KMS-11 (cell line): ENCODE results near the gene PAPOLB.

Source experiments
- H2AFZ ChIP-seq: fragments of 200-600 bp; sonication (generic); 2 replicates; pipeline ENCODE4 v1.6.1; 2016; ENCODE audit warnings: antibody characterized with exemption, mixed run types, low read depth
- H3K27ac ChIP-seq: fragments of 200-600 bp; sonication (generic); 2 replicates; pipeline ENCODE4 v1.6.1; 2016; ENCODE audit warnings: mild to moderate bottlenecking, mixed run types
- H3K27me3 ChIP-seq: fragments of 200-600 bp; sonication (generic); 2 replicates; pipeline ENCODE4 v1.6.1; 2017; ENCODE audit warnings: mild to moderate bottlenecking, low read depth, mixed run types, moderate library complexity; ENCODE audit not compliant: insufficient read depth
- H3K36me3 ChIP-seq: fragments of 200-600 bp; sonication (generic); 2 replicates; pipeline ENCODE4 v1.6.1; 2017; ENCODE audit warnings: mild to moderate bottlenecking, mixed run types; ENCODE audit not compliant: insufficient read depth
- H3K4me1 ChIP-seq: fragments of 200-600 bp; sonication (generic); 2 replicates; pipeline ENCODE4 v1.6.1; 2016; ENCODE audit warnings: mild to moderate bottlenecking, low read depth, mixed run types; ENCODE audit not compliant: poor library complexity, severe bottlenecking
- H3K4me2 ChIP-seq: fragments of 200-600 bp; sonication (generic); 2 replicates; pipeline ENCODE4 v1.7.0; 2016; ENCODE audit warnings: mild to moderate bottlenecking, mixed run types
- H3K4me3 ChIP-seq: fragments of 200-600 bp; sonication (generic); IDR thresholded peaks from 2 replicates; pipeline ENCODE4 v1.6.1; 2017; ENCODE audit warnings: low read depth, low read length, mixed read lengths; ENCODE audit not compliant: insufficient read depth
- H3K79me2 ChIP-seq: fragments of 200-600 bp; sonication (generic); 2 replicates; pipeline ENCODE4 v1.6.1; 2016; ENCODE audit warnings: low read depth, mixed run types; ENCODE audit not compliant: insufficient read depth
- H3K9ac ChIP-seq: fragments of 200-600 bp; sonication (generic); 2 replicates; pipeline ENCODE4 v1.6.1; 2016; ENCODE audit warnings: mild to moderate bottlenecking, mixed run types
- H4K20me1 ChIP-seq: fragments of 200-600 bp; sonication (generic); 2 replicates; pipeline ENCODE4 v1.6.1; 2016; ENCODE audit warnings: mild to moderate bottlenecking, mixed run types; ENCODE audit not compliant: insufficient read depth
- TF ChIP-seq, protein P1 (sequence below): fragments of 200-600 bp; sonication (generic); conservative IDR thresholded peaks from 2 replicates; pipeline ENCODE4 v1.6.1; 2017; ENCODE audit warnings: low read depth, mild to moderate bottlenecking, antibody characterized with exemption, low read length, moderate library complexity, mixed read lengths

Gene PAPOLB

DNA sequence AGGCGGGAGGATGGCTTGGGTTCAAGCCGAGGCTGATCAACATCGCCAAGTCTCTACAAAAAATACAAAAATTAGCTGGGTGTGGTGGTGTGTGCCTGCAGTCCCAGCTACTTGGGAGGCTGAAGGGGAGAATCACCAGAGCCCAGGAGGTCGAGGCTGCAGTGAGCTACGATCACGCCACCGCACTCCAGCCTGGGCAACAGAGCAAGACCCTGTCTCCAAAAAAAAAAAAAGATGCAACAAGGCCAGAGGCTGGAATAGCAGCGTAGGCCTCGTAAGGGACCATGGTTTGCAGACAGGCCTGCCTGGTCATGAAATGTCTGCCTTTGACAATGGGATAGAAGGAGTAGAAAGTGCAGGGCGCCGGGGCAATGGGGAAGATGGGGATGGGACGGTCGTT, 20.0 kb downstream of the PAPOLB start:
- Histone ChIP-seq H4K20me1 (no peaks in the 10 kb centered on the region), H3K79me2 (no peaks in the 10 kb centered on the region), H3K27ac (no peak overlapping the region), H3K4me1 (no peaks in the 10 kb centered on the region), H3K36me3 (no peaks in the 10 kb centered on the region), H3K4me3 (no peak overlapping the region), H3K9ac (no peak overlapping the region), H3K27me3 (no peaks in the 10 kb centered on the region), H2AFZ (no peak overlapping the region), H3K4me2 (no peak overlapping the region)
- TF ChIP-seq, protein P1, sequence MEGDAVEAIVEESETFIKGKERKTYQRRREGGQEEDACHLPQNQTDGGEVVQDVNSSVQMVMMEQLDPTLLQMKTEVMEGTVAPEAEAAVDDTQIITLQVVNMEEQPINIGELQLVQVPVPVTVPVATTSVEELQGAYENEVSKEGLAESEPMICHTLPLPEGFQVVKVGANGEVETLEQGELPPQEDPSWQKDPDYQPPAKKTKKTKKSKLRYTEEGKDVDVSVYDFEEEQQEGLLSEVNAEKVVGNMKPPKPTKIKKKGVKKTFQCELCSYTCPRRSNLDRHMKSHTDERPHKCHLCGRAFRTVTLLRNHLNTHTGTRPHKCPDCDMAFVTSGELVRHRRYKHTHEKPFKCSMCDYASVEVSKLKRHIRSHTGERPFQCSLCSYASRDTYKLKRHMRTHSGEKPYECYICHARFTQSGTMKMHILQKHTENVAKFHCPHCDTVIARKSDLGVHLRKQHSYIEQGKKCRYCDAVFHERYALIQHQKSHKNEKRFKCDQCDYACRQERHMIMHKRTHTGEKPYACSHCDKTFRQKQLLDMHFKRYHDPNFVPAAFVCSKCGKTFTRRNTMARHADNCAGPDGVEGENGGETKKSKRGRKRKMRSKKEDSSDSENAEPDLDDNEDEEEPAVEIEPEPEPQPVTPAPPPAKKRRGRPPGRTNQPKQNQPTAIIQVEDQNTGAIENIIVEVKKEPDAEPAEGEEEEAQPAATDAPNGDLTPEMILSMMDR = no peak

DNA sequence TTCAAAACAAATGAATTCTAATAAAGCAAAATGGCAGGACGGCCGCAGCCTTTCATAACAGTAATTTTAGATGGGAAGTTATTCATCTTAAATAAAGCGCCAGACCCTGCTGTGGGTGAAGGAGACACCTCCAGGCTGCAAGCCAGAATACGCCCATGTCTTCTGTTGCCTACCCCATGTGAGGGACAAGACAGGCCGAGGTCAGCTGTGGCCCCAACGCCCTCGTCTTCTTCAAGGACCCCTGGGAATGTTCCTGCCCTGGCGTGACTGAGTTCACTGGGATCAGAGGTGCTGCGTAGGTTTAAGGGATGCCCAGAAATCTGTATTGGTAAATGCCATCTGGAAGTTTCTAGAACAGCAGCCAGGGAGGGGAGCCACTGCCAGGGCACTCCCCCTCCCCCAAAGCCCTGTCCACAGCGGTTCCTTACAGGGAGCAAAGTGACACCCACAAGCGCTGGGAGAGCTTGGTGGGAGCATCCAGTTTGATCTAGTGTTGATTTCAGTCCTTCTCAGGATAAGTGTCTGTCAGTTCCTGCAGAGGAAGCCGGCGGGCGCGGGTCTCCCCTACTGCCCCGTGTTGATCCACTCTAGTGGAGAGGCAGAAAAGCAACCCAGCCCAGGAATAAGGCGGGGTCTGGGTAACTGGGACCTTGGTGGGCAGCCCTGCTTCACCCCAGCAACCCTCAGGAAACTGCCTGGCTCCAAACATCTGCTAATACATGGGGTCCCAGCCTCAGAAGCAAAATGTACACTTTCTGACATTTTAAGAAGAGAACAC, 20.6 kb downstream of the PAPOLB start:
- no peaks in the 10 kb centered on the region for H3K4me1 ChIP-seq
- no peaks in the 10 kb centered on the region for H4K20me1 ChIP-seq
- no peak overlapping the region for H3K27ac ChIP-seq
- no peaks in the 10 kb centered on the region for H3K79me2 ChIP-seq
- no peak overlapping the region for H3K4me3 ChIP-seq
- H3K36me3 ChIP-seq = no peaks in the 10 kb centered on the region
- no peaks in the 10 kb centered on the region for H3K27me3 ChIP-seq
- H2AFZ ChIP-seq = no peak overlapping the region
- TF ChIP-seq, protein P1 = no peak
- H3K4me2 ChIP-seq = no peak overlapping the region
- no peak overlapping the region for H3K9ac ChIP-seq

DNA sequence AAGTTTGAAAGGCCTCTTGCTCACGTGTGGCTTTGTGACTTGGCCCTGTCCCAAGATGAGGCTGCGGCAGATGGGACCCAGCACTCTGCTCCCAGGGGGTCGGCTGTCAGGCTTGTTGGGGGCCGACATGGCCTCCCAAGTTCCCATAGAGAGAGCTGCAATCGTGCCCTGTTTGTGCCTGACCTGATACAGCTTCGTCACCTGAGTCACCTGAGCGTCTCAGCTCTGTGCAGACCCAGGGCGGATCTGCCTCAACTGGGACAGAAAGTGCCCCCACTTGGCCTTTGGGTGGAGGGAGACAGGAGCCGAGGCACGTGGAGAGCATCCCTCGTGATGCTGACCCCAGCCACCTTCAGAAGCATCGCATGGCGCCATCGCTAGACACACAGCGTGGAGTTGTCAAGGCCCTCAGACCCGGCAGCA, 21.7 kb downstream of the PAPOLB start:
- Histone ChIP-seq H3K27ac (no peak overlapping the region), H2AFZ (no peak overlapping the region), H3K4me1 (no peaks in the 10 kb centered on the region)

DNA sequence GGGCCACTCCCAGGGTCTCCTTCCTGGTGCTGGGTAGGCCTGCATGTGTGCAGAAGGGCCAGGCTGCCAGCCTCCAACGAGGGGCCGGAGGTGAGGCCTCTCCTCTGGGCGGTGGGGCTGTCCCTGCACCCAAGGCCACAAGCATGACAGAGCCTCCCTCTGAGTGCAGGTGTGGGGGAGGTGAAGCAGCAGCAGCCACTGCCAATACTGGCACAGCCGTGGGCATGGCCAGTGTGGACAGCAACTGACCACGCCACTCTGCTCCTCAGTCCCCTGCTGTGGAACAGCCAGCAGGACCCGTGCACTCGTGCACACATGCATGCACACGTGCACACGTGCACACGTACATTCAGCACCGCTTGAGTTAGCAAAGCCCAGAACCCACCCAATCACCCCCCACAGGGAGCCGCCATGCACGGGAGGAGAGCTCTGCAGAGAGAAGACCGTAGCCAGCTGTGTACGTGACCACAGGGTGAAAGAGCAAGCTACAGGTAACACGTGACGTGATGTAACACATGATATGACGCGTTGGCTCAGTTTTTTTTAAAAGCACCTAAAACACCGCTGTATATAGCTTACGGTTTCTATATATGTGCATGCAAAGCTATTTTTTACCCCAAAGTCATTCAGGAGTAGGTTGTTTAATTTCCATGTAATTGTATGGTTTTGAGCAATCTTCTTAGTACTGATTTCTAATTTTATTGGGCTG, 23.1 kb downstream of the PAPOLB start:
- Histone ChIP-seq H3K27ac (no peak overlapping the region), H3K9ac (no peak overlapping the region), H4K20me1 (no peaks in the 10 kb centered on the region), H2AFZ (no peak overlapping the region), H3K36me3 (no peaks in the 10 kb centered on the region), H3K4me2 (no peak overlapping the region), H3K4me1 (no peaks in the 10 kb centered on the region), H3K79me2 (no peaks in the 10 kb centered on the region), H3K4me3 (no peak overlapping the region), H3K27me3 (no peaks in the 10 kb centered on the region)
- TF ChIP-seq, protein P1 = no peak

More for the DNA sequence above, 21.7 kb downstream of the PAPOLB start:
- Histone ChIP-seq H3K4me3 (no peak overlapping the region), H3K4me2 (no peak overlapping the region), H3K79me2 (no peaks in the 10 kb centered on the region), H4K20me1 (no peaks in the 10 kb centered on the region), H3K27me3 (no peaks in the 10 kb centered on the region), H3K36me3 (no peaks in the 10 kb centered on the region), H3K9ac (no peak overlapping the region)
- TF ChIP-seq, protein P1 = no peak
